Lung (tissue), 12 donors: ENCODE measurements around the gene SLC19A1. TPM values are rescaled to one million over a fixed set of nuclear protein-coding genes. Genes with fewer than 3 reads are reported as not detected.
A peak's percentile ranks its signal among the peaks of the same experiment; 100 is the strongest.

Source experiments
- ATAC-seq: fragments of 200-7000 bp; cut with Tn5 transposase; one replicate; pipeline ENCODE4 v1.9.1; 2020; ENCODE audit warnings: moderate number of reproducible peaks; ENCODE audit not compliant: insufficient read depth, low FRiP score
- DNase-seq, 3 donors: peaks; one replicate each; pipeline ENCODE4 v3.0.0-alpha.2; 2013 to 2017
- H3K27ac ChIP-seq, 2 donors: one replicate each; pipeline ENCODE4 v1.5.1; 2013; ENCODE audit warnings: mild to moderate bottlenecking in 2 of 2, moderate library complexity in 2 of 2, control low read depth in 1 of 2, inconsistent platforms in 1 of 2, low read depth in 1 of 2, low read length in 1 of 2
- H3K27me3 ChIP-seq, 3 donors: one replicate each; pipeline ENCODE4 v1.5.1; 2013; ENCODE audit warnings: low read length in 2 of 3; ENCODE audit not compliant: control insufficient read depth in 3 of 3, insufficient read depth in 3 of 3
- H3K36me3 ChIP-seq, 4 donors: one replicate each; pipeline ENCODE4 v1.5.1; 2013; ENCODE audit warnings: low read length in 4 of 4, mild to moderate bottlenecking in 1 of 4, moderate library complexity in 1 of 4; ENCODE audit not compliant: control insufficient read depth in 4 of 4, insufficient read depth in 4 of 4
- H3K4me1 ChIP-seq, 5 donors: one replicate each; pipeline ENCODE4 v1.5.1; 2013; ENCODE audit warnings: low read length in 5 of 5, mild to moderate bottlenecking in 2 of 5, moderate library complexity in 1 of 5; ENCODE audit not compliant: control insufficient read depth in 5 of 5, insufficient read depth in 5 of 5
- H3K4me3 ChIP-seq: one replicate; pipeline ENCODE4 v1.5.1; 2013; ENCODE audit warnings: mild to moderate bottlenecking, control low read depth, moderate library complexity
- H3K9ac ChIP-seq, 2 donors: one replicate each; pipeline ENCODE4 v1.5.1; 2013; ENCODE audit warnings: low read length in 2 of 2, control low read depth in 1 of 2; ENCODE audit not compliant: insufficient read depth in 1 of 2
- H3K9me3 ChIP-seq, 4 donors: one replicate each; pipeline ENCODE4 v1.5.1; 2013; ENCODE audit warnings: low read length in 3 of 4, mild to moderate bottlenecking in 1 of 4, moderate library complexity in 1 of 4; ENCODE audit not compliant: control insufficient read depth in 4 of 4, insufficient read depth in 3 of 4
- CTCF ChIP-seq: IDR thresholded peaks from 2 replicates; pipeline ENCODE4 v1.5.1; 2012; ENCODE audit warnings: mild to moderate bottlenecking; ENCODE audit errors: control extremely low read depth, extremely low read depth
- WGBS, 2 donors: extraction: QIAGEN DNeasy Blood & Tissue Kit; methylation state at CpG; one replicate each; pipeline ENCODE4 v1.1.7; 2013; 5-methylcytosine and 5-hydroxymethylcytosine counted together
- polyA plus RNA-seq, 2 donors: library from polyadenylated mRNA; stranded (reverse); fragments of 200-250 nt; gene quantifications; one replicate each; pipeline ENCODE4 v1.2.1, GENCODE V29; 2013
- total RNA-seq, 2 donors: library from RNA; depleted of rRNA in 1 of 2; stranded (reverse); fragments of >200 nt in 1 of 2; gene quantifications; one replicate each; pipeline ENCODE4 v1.2.1, GENCODE V29; 2014 to 2021
- donor health status: control.
- donor health status: control.
- donor health status: Bipolar disorder and iron deficiency.
- donor health status: healthy.
- donor health status: DM: yes; HTN: yes; CAD: no.

Gene SLC19A1
- total and polyA plus RNA-seq, 4 donors: 23.8 to 42.0 (median 26.2) TPM

- Histone ChIP-seq H3K27me3 (no peaks in the 10 kb centered on the region), H3K9me3 (peaks cover 0 to 2% (median 0%) of the 10 kb centered on the region in 4 donors), H3K4me1 (peaks cover 0 to 35% (median 15%) of the 10 kb centered on the region in 5 donors), H3K4me3 (no peak overlapping the region), H3K27ac (no peak overlapping the region), H3K36me3 (no peaks in the 10 kb centered on the region), H3K9ac (no peak overlapping the region)
- no peak for TF ChIP-seq CTCF
- 66 to 78% methylated on average over 24 of the region's 24 CpGs for WGBS, 2 donors
- no peak for ATAC-seq
- DNase-seq: peak; percentile 64 to 76 (median 72)
These were observed 87.9 kb downstream of the SLC19A1 start for GRCh38 chr21:45454060-45454925.

- Histone ChIP-seq H3K36me3 (no peaks in the 10 kb centered on the region), H3K9me3 (peaks cover 0 to 2% (median 0%) of the 10 kb centered on the region in 4 donors), H3K9ac (no peak overlapping the region), H3K4me3 (no peak overlapping the region), H3K27ac (no peak overlapping the region), H3K27me3 (no peaks in the 10 kb centered on the region), H3K4me1 (peaks cover 0 to 41% (median 15%) of the 10 kb centered on the region in 5 donors)
- no peak for DNase-seq
- TF ChIP-seq CTCF: no peak
- WGBS, 2 donors: 85 to 92% methylated on average over 13 of the region's 13 CpGs
- no peak for ATAC-seq
These were observed 88.8 kb downstream of the SLC19A1 start for GRCh38 chr21:45453308-45453950.

GRCh38 chr21:45452696-45453307 is 89.4 kb downstream of the SLC19A1 start:
- ATAC-seq (no peak), DNase-seq (no peak)
- peaks cover 0 to 3% (median 0%) of the 10 kb centered on the region in 4 donors for H3K36me3 ChIP-seq
- no peak overlapping the region for H3K4me3 ChIP-seq
- H3K27ac ChIP-seq: no peak overlapping the region
- peaks cover 0 to 41% (median 15%) of the 10 kb centered on the region in 5 donors for H3K4me1 ChIP-seq
- peaks cover 0 to 3% (median 0%) of the 10 kb centered on the region in 3 donors for H3K27me3 ChIP-seq
- no peak overlapping the region for H3K9ac ChIP-seq
- TF ChIP-seq CTCF: no peak
- WGBS, 2 donors: 95 to 98% methylated on average over 7 of the region's 7 CpGs
- peaks cover 0 to 3% (median 1%) of the 10 kb centered on the region in 4 donors for H3K9me3 ChIP-seq
